IPS-18c (cell line): Measurements from ENCODE around the gene COG7.

Experiments used
- H3K4me3 ChIP-seq: 2 replicates; pipeline ENCODE4 v1.7.0; 2013; ENCODE audit warnings: low read depth, mild to moderate bottlenecking, low read length, moderate library complexity; ENCODE audit not compliant: insufficient read depth
- H3K9me3 ChIP-seq: one replicate; pipeline ENCODE4 v1.6.1; 2013; ENCODE audit warnings: mild to moderate bottlenecking, low read length, moderate library complexity; ENCODE audit not compliant: control insufficient read depth, insufficient read depth

Gene COG7

DNA sequence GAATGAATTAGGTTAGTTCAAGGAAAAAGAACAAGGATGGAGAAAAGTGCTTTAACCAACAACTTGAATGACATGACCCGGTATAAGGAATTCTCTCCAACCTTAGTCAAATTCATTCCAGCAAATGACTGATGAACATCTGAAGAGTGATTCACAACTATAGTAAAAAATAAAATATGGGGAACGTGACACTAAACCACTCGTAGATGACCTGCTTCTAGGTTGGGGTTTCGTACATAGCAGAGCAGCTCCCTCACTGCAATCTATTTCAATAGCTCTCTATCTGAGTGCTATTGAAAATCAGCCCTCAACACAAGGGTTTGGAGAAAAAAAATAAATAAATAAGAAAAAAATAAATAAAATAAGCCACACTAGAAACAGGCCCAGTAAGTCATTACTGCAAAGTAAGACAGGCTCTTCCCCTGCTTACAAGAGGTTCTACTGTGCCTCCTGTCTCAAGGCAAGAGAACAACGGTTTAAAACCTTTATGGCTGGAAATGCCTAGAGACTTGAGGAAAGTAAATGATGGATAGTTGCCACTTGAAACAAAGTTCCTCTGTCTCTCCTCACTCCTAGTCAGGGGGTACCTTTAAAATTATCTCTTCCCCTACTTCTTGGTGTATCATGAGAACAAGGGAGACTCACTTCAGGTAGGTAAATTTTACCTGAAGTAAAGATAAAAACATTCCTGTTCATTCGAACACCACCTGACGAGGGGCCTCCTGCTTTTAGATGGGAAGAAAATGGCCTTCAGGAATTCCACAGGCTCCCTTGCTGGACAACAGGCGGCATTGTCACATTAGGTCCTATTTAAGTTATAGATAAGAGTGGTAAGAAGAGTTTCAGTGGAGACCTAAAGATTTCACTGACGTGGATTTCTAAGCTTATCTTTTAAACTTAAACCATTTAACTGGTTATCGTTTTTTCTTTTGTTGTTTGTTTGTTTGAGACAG, 20.5 kb downstream of the COG7 start:
- no peak overlapping the region for H3K4me3 ChIP-seq
- H3K9me3 ChIP-seq, result no peaks in the 10 kb centered on the region

DNA sequence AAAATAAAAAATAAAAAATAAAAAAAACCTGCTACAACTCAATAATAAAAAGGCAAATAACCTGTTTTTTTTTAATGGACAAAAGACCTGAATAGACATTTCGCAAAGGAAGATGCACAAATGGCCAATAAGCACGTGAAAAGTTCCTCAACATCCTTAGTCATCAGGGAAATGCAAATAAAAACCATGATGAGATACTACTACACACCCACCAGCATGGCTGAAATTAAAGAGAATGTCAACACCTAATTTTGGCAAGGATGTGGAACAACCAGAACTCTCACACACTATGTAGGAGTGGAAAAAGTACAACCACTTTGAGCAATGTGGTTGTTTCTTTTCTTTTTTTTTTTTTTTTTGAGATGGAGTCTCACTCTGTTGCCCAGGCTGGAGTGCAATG, 24.6 kb downstream of the COG7 start:
- no peaks in the 10 kb centered on the region for H3K9me3 ChIP-seq
- H3K4me3 ChIP-seq, result no peak overlapping the region

DNA sequence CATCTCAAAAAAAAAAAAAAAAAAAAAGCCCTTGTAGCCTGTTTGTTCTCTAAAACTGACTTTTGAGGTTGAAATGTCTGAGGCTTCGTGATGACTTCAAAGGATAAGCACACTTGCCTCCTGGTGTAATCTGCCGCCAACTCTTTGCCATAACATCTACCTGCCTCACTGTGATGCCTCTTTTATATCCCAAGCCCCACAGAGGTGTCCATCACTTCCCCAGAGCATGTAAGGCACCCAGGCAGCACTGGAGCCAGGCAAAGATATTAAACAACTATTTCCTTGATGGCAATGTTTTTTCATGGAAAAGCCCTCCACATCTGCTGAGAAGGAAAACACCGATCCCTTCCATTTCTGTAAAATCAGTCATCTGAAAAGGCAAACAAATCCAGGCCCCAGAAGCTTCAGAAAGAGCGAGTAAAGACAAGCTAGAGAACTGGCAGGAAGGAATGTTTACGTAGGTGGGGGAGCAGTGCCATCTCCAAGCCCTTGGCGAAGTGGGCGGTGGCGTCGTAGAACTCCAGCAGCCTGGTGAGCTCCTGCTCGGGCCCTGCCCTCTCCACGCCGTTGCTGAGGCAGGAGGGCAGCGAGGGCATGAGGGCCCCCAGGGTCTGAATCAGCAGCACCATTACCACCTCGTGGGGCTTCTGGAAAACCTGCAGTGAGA, 28.6 kb downstream of the COG7 start:
- Histone ChIP-seq H3K4me3 (no peak overlapping the region), H3K9me3 (no peaks in the 10 kb centered on the region)

DNA sequence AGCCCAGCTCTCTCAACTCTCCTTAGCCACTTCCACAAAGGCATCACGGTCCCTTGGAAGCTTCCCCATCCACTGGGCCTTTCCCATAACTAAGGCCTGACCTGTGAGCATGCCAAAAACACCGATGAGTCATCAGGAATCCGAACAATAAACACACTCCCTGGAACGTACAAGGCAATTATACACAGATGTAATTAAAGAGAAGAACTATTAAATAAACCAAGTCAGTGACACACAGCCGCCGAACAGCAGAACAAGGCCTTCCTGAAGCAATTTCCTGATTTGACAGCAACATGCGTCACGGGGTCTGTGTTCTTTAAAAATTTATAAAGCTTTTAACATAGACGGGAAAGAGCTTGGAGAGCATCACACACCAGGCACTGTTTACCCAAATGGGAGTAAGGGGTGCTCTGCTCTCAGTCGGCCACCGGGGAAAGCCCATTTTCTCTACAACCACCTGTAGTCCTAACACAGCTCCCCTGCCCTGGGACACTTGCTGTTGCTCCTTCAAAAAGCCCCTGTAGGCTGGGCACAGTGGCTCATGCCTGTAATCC, 29.4 kb downstream of the COG7 start:
- peaks cover 3% of the 10 kb centered on the region for H3K9me3 ChIP-seq
- H3K4me3 ChIP-seq, result no peak overlapping the region

DNA sequence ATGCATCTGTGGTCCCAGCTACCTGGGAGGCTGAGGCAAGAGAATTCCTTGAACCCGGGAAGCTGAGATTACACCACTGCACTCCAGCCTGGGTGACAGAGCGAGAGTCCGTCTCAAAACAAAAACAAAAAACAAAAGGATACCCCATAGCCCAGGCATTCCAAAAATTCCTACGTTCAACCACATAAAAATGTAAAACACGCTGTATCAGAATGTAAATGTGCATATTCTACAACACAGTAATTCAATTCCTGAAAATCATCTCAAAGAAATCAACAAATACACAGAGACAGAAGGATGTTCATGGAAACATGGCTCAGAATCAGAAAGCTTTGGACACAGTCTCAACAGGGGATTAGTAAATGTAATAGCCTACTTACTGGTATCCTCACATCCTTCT, 33.0 kb downstream of the COG7 start:
- Histone ChIP-seq H3K4me3 (no peak overlapping the region), H3K9me3 (peaks cover 4% of the 10 kb centered on the region)

DNA sequence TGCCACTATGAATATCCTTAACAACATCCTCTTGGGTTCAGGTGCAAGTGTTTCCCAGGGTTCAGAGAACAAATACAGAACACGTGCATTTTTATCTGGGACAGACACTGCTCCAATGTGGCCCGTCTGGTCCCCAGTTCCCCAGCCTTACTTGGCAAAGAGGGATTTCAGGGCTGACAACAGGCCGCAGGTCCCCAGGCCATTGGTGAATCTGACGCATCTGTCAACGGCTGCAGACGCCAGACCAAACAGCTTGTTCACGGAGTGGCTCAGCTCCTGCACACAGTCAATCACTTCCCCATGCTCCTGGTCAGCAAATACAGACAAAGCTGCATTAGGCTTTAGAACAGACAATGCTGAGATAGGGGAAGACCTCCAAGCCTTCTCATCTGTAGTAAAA, 36.2 kb downstream of the COG7 start:
- H3K9me3 ChIP-seq, result peaks cover 4% of the 10 kb centered on the region
- H3K4me3 ChIP-seq, result no peak overlapping the region

DNA sequence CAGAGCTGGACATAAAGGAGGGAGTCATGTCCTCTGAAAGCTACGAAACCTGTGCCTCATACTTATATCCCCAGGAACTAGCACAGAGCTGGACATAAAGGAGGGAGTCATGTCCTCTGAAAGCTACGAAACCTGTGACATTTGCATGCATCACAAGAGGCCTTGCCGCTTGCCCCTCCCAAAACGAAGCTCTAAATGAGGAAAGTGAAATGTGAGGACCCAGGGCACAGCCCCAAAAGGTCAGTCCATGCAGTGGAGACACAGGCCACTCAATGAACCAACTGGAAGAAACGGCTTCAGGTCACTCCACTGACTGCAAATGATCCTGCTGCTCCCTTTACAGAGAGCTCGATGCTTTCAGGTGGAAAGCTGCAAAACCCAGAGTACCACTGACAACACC, 38.3 kb downstream of the COG7 start:
- Histone ChIP-seq H3K4me3 (no peak overlapping the region), H3K9me3 (peaks cover 4% of the 10 kb centered on the region)

DNA sequence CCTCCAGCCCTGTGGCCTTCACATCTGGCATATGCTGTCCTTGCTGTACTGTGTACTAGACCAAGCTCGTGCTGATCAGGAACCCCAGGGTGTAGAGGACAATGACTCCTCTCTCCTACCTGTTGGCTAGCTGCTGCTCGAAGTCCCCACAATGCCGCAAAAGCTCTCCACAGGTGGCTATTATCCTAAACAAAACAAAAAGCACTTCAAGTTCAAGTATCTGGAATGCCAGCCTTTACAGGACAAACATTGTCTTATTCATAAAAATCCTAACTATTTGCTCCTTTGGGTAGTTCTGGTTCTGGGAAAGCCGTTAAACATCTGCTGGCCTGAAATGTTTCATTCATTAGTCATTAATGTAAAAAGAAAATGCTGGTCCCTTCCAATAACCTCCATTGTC, 42.8 kb downstream of the COG7 start:
- Histone ChIP-seq H3K4me3 (no peak overlapping the region), H3K9me3 (no peaks in the 10 kb centered on the region)

DNA sequence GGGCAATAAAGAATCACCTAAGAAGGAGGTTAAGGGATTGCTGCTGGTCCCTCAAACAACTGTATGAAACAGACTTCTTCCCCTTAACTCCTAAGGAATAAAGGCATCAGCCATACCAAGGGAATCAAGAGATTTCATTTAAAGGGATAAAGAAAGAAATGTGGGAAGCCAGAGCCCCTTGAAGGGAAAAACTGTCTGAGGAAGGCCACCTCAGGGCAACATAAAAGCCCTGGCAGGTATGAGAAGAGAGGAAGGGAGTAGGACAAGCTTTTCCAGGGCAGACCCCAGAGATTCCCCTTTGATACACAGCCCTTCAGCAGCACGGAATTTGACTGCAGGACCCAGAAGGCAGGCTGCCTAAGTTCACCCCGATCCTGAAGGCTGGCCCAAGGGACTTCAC, 43.5 kb downstream of the COG7 start:
- no peak overlapping the region for H3K4me3 ChIP-seq
- no peaks in the 10 kb centered on the region for H3K9me3 ChIP-seq

DNA sequence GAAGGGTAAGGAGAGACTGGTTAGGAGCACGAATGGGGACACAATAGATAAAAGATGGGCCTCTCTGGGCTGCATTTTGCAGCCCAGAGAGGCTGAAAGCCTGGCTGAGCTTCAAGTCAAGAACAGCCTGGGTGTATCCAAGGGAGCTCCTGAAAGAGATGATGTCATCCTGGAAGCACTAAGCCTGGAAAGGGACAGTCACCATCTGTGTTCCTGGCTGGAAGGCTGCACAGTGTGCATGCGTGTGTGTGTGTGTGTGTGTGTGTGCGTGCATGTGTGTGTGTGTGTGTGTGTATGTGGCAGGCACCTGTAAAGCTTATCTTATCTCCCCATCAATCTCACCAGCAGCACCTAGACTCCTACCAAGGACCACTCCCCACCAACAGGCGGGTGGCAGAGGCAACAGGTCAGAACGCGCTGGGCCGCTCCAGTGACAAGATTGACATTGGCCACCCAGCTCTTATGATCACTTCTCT, 44.1 kb downstream of the COG7 start:
- Histone ChIP-seq H3K4me3 (no peak overlapping the region), H3K9me3 (no peaks in the 10 kb centered on the region)

DNA sequence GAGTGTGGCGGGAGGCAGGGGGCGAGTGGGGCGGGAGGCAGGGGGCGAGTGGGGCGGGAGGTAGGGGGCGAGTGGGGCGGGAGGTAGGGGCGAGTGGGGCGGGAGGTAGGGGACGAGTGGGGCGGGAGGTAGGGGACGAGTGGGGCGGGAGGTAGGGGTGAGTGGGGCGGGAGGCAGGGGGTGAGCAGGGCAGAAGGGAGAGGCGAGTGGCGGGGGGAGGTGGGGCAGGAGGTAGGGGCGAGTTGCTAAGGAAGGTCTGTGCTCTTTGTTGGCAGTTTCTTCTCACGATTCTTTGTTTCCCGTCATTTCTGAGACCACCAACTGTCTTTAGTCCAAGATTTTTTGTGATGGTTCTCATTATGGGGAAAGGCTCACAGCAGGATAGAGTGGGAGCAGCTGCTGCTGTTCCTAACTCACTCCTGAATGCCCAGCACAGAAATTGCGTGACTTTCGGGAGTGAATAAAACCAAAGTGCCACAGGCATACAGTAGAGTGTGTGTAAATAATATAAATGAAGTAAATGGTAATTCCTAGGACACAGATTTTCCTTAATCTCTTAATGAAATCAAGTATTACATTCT, 44.7 kb downstream of the COG7 start:
- Histone ChIP-seq H3K4me3 (no peak overlapping the region), H3K9me3 (no peaks in the 10 kb centered on the region)

DNA sequence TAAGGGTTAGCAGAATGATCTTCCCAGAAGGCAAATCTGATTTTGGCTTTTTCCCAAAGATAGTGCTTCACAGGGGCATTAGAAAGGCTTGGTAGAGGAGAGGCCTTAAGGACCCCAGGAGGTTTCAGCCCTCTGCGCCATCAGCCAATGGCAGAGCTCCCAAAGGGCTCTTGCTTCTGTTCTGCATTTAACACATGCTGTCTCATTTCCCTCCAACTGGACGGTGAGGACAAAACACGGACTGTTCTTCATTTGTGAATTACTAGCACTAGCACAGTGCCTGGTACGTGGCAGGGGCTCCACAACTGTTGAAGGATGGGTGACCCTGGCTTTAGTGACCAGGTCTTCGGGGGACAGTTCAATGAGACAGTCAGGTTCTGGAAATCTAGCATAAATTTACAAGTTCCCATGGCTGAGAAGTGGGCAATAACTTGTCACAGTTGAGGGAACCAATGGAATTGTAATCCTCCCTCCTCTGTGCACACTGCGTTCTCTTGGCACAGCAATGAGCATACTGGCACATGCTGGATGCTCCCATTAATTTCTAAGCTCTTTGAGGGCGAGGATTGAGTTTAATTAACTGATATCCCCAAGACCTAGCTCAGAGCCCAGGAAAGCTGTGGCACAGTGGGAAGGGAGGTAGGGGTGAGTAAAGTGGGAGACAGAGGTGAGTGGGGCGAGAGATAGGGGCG, 45.4 kb downstream of the COG7 start:
- no peaks in the 10 kb centered on the region for H3K9me3 ChIP-seq

DNA sequence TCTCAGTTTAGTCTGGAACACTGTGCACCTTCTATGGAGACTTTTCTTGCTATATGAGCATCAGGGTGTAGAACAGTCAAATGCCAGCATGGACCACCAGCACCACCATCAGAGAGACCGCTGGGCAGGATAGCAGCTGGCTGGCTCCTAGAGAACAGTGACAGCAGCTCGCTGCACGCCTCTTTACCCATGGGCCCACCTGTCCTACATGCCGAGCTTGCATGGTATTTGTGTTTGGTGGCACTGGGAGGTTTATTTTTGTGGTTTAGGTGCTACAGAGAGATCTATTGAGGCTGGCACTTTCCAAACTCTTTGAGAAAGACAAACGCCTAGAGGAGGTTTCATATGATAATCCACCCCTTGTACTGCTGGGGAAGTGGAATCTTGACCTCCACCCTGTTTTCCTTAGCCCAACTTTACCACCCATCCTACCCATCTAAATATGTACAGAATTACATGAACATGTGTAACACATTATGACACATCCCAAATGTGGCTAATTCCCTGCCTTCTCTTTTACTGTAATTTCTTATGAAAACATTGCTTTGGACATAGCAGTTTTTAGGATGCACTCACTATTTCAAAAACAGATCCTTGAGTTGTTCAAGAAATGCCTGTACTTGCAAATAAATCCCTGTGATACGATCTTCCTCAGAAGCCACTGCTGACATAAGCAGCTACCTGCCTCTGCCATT, 46.3 kb downstream of the COG7 start:
- H3K4me3 ChIP-seq, result no peak overlapping the region
- H3K9me3 ChIP-seq, result no peaks in the 10 kb centered on the region

More for the DNA sequence above, 45.4 kb downstream of the COG7 start:
- H3K4me3 ChIP-seq, result no peak overlapping the region

DNA sequence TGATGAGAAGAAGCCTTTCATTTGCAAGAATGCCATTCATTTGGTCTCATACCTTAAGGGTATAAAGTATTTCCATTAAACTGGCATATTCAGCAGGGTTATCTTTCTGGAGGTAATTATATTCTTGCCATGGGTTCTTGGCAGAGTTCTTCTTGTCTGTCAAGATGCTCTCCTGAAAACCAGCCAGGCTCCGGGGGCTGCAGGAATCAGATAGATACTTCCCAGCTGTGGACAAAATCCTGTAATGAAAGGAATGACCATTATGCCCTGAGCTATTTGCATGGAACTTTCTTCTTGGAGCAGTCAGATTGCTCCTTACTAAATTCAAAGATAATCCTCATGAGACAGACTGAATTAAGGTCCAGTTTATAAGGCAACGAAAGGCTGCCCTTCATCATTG, 47.0 kb downstream of the COG7 start:
- Histone ChIP-seq H3K4me3 (no peak overlapping the region), H3K9me3 (no peaks in the 10 kb centered on the region)

DNA sequence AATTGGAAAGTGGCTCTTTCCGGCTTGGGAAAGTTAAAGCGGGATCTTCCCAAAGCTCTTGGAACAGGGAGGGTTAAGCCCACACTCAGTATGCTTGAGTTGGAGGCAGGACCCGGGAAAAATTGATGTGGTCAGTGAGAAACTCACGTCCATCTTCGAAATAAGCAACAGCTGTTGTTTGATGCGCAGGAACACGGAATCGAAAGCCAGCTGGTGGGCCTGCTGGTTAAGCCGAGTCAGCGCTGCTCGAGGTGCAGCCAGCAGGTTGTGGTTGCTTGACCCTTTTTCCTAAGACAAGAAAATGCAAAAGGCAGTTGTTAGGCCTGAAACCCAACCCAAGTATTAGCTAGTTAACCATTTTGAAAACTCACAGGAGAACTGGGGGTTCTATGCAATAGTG, 49.4 kb downstream of the COG7 start:
- H3K9me3 ChIP-seq, result no peaks in the 10 kb centered on the region
- H3K4me3 ChIP-seq, result no peak overlapping the region

DNA sequence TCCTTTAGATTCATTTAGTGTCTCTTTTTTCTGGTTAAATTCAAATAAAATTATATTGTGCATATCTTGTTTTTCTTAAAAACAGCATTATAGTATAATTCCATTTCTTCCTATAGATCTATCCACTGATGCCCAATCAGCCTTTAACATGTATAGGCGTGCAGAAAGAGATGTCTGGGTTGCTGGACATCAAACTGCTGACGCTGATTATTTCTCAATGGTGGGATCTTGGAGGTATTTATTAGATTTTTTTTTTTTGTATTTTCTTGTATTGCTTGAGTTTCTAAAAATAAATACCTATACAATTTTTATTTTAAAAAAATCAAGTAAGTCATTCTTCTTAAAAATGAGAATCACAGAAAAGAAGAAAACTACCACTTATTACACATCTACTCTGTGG, 50.9 kb downstream of the COG7 start:
- H3K4me3 ChIP-seq, result no peak overlapping the region
- no peaks in the 10 kb centered on the region for H3K9me3 ChIP-seq

DNA sequence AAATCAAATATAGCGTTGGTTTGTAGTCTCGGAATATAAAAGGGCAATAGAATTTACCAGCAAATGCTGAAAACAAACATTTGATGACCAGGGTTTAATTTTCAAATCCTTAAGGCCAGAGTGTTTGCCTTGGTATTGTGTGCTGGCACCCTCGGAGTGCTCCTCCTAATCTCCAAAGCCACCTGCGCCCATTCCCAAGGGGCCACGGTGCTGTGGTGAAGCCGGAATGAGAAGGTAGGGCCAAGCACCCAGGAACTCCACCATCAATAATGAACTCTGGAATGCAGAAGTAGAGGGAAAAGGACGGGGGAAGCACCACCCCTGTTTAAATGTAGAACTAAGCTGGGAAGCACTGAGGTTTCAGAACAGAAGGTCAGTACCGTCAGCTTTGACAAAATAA, 51.9 kb downstream of the COG7 start:
- Histone ChIP-seq H3K4me3 (no peak overlapping the region), H3K9me3 (no peaks in the 10 kb centered on the region)
